ENCODE results near the gene SPIRE2.
A peak's percentile ranks its signal among the peaks of the same experiment; 100 is the strongest.
"Not testable (repeated sequence)": the region's sequence is repeated elsewhere in the genome, so short reads cannot be mapped to it uniquely, and the experiment has no call there.

SPIRE2 gene

GRCh38 chr16:89912143-89912542 is 83.9 kb downstream of the SPIRE2 start:
- no peak for DNase-seq (ENCODE audit: extremely low read depth in 1 of 2, low read depth in 1 of 2)

- no peak for DNase-seq (ENCODE audit: extremely low read depth in 1 of 2, low read depth in 1 of 2)
These were observed 84.4 kb downstream of the SPIRE2 start for GRCh38 chr16:89912627-89913026.

GRCh38 chr16:89913408-89914387 is 85.4 kb downstream of the SPIRE2 start:
- DNase-seq (ENCODE audit: extremely low read depth in 1 of 2, low read depth in 1 of 2): no peak

GRCh38 chr16:89914642-89915285 is 86.5 kb downstream of the SPIRE2 start:
- not testable (repeated sequence) for DNase-seq (ENCODE audit: extremely low read depth in 1 of 2, low read depth in 1 of 2)

- no peak for DNase-seq (ENCODE audit: extremely low read depth in 1 of 2, low read depth in 1 of 2)
These were observed 87.3 kb downstream of the SPIRE2 start for GRCh38 chr16:89915303-89916232.

GRCh38 chr16:89917773-89918452 is 89.6 kb downstream of the SPIRE2 start:
- DNase-seq (ENCODE audit: extremely low read depth in 1 of 2, low read depth in 1 of 2): peak; percentile 71 to 75

- DNase-seq (ENCODE audit: extremely low read depth in 1 of 2, low read depth in 1 of 2): no peak
These were observed 90.4 kb downstream of the SPIRE2 start, which contains the start of gene MC1R for GRCh38 chr16:89918453-89919347. Gene MC1R, plus strand, starts transcription at chr16:89918862. Its CDS starts 397 bp downstream, at chr16:89919259.

- DNase-seq (ENCODE audit: extremely low read depth in 1 of 2, low read depth in 1 of 2): no peak
These were observed 91.5 kb downstream of the SPIRE2 start for GRCh38 chr16:89919535-89920406.

GRCh38 chr16:89920723-89921122 is 92.4 kb downstream of the SPIRE2 start:
- no peak for DNase-seq (ENCODE audit: extremely low read depth in 1 of 2, low read depth in 1 of 2)

All from stimulated activated CD8-positive, alpha-beta memory T cell treated with anti-CD3 and anti-CD28 coated beads, Interleukin-7, amount 100 ng/mL, for 48 hours (primary cell).